GM19193 (cell line): Measurements from ENCODE around the gene WARS2.
A peak's percentile ranks its signal among the peaks of the same experiment; 100 is the strongest.

Source experiments
- POLR2A ChIP-seq: IDR thresholded peaks from 4 replicates; pipeline ENCODE4 v1.6.1; 2011; ENCODE audit not compliant: insufficient read depth, insufficient read length; ENCODE audit errors: extremely low read depth

WARS2 gene

GRCh38 chr1:119140177-119141019 is at the start of gene WARS2:
TSS of gene WARS2 (minus strand) at chr1:119140653. CDS start at chr1:119140644, 9 bp downstream.
- TF ChIP-seq POLR2A = peak; percentile 97

- TF ChIP-seq POLR2A = no peak
These were observed 48.5 kb upstream of the WARS2 start for GRCh38 chr1:119188926-119189325.

- no peak for TF ChIP-seq POLR2A
These were observed 47.0 kb upstream of the WARS2 start for GRCh38 chr1:119187416-119187815.

GRCh38 chr1:119186471-119186870 is 46.0 kb upstream of the WARS2 start:
- TF ChIP-seq POLR2A = no peak

- no peak for TF ChIP-seq POLR2A
These were observed 44.5 kb upstream of the WARS2 start for GRCh38 chr1:119184972-119185371.

- no peak for TF ChIP-seq POLR2A
These were observed 40.8 kb upstream of the WARS2 start for GRCh38 chr1:119181218-119181617.

- TF ChIP-seq POLR2A = no peak
These were observed 38.6 kb upstream of the WARS2 start for GRCh38 chr1:119179051-119179450.

GRCh38 chr1:119163396-119163795 is 22.9 kb upstream of the WARS2 start:
- TF ChIP-seq POLR2A = no peak

GRCh38 chr1:119160866-119161265 is 20.4 kb upstream of the WARS2 start:
- no peak for TF ChIP-seq POLR2A

GRCh38 chr1:119160409-119160808 is 20.0 kb upstream of the WARS2 start:
- TF ChIP-seq POLR2A = no peak

GRCh38 chr1:119159966-119160365 is 19.5 kb upstream of the WARS2 start:
- TF ChIP-seq POLR2A = no peak

GRCh38 chr1:119159111-119159510 is 18.7 kb upstream of the WARS2 start:
- no peak for TF ChIP-seq POLR2A

- no peak for TF ChIP-seq POLR2A
These were observed 9.7 kb upstream of the WARS2 start for GRCh38 chr1:119150150-119150549.

- TF ChIP-seq POLR2A = no peak
These were observed 7.2 kb upstream of the WARS2 start for GRCh38 chr1:119147661-119148090.

- no peak for TF ChIP-seq POLR2A
These were observed 6.0 kb upstream of the WARS2 start for GRCh38 chr1:119146466-119146865.

GRCh38 chr1:119144813-119145212 is 4.4 kb upstream of the WARS2 start:
- TF ChIP-seq POLR2A = no peak
